Measurements from ENCODE around the gene CHCHD1.
"Not testable (repeated sequence)": the region's sequence is repeated elsewhere in the genome, so short reads cannot be mapped to it uniquely, and the experiment has no call there.

Gene CHCHD1

GRCh38 chr10:73809061-73809818 lies 27.4 kb downstream of the CHCHD1 start:
- no peak for FAIRE-seq
- no peak for DNase-seq (ENCODE audit: insufficient read length, low spot score)

GRCh38 chr10:73810358-73810734 lies 28.5 kb downstream of the CHCHD1 start:
- DNase-seq (ENCODE audit: insufficient read length, low spot score) (no peak), FAIRE-seq (peak; percentile 91)

GRCh38 chr10:73810735-73811465 lies 29.1 kb downstream of the CHCHD1 start:
- FAIRE-seq (peak; percentile 37), DNase-seq (ENCODE audit: insufficient read length, low spot score) (peak; percentile 48)

- DNase-seq (ENCODE audit: insufficient read length, low spot score) (no peak), FAIRE-seq (no peak)
These were observed 30.8 kb downstream of the CHCHD1 start for GRCh38 chr10:73812657-73813056.

- DNase-seq (ENCODE audit: insufficient read length, low spot score) (no peak), FAIRE-seq (no peak)
These were observed 31.5 kb downstream of the CHCHD1 start for GRCh38 chr10:73813333-73813732.

GRCh38 chr10:73814276-73814895 lies 32.5 kb downstream of the CHCHD1 start:
- no peak for DNase-seq (ENCODE audit: insufficient read length, low spot score)
- no peak for FAIRE-seq

GRCh38 chr10:73814896-73815718 lies 33.3 kb downstream of the CHCHD1 start:
- DNase-seq (ENCODE audit: insufficient read length, low spot score) = no peak

GRCh38 chr10:73815719-73816030 lies 33.8 kb downstream of the CHCHD1 start:
- no peak for DNase-seq (ENCODE audit: insufficient read length, low spot score)
- no peak for FAIRE-seq

More at GRCh38 chr10:73814896-73815718, 33.3 kb downstream of the CHCHD1 start:
- no peak for FAIRE-seq

GRCh38 chr10:73816917-73817729 lies 35.3 kb downstream of the CHCHD1 start:
- DNase-seq (ENCODE audit: insufficient read length, low spot score) (no peak), FAIRE-seq (no peak)

GRCh38 chr10:73817826-73818225 lies 36.0 kb downstream of the CHCHD1 start:
- FAIRE-seq = no peak
- DNase-seq (ENCODE audit: insufficient read length, low spot score) = no peak

- FAIRE-seq (no peak), DNase-seq (ENCODE audit: insufficient read length, low spot score) (no peak)
These were observed 36.6 kb downstream of the CHCHD1 start for GRCh38 chr10:73818402-73818801.

- DNase-seq (ENCODE audit: insufficient read length, low spot score) = no peak
- no peak for FAIRE-seq
These were observed 37.2 kb downstream of the CHCHD1 start for GRCh38 chr10:73819081-73819480.

GRCh38 chr10:73819513-73820093 lies 37.8 kb downstream of the CHCHD1 start:
- no peak for DNase-seq (ENCODE audit: insufficient read length, low spot score)
- no peak for FAIRE-seq

- DNase-seq (ENCODE audit: insufficient read length, low spot score) (no peak), FAIRE-seq (no peak)
These were observed 41.5 kb downstream of the CHCHD1 start for GRCh38 chr10:73823391-73823790.

GRCh38 chr10:73824146-73824725 lies 42.4 kb downstream of the CHCHD1 start:
- no peak for FAIRE-seq
- DNase-seq (ENCODE audit: insufficient read length, low spot score) = no peak

- FAIRE-seq (no peak), DNase-seq (ENCODE audit: insufficient read length, low spot score) (no peak)
These were observed 45.7 kb downstream of the CHCHD1 start for GRCh38 chr10:73827346-73828089.

GRCh38 chr10:73828161-73828560 lies 46.3 kb downstream of the CHCHD1 start:
- DNase-seq (ENCODE audit: insufficient read length, low spot score) (no peak), FAIRE-seq (no peak)

GRCh38 chr10:73829090-73829489 lies 47.2 kb downstream of the CHCHD1 start:
- FAIRE-seq; DNase-seq (ENCODE audit: insufficient read length, low spot score): not testable (repeated sequence)

All from GM19239 (cell line).